Measurements from ENCODE around the gene ANKRD23. TPM values are rescaled to one million over a fixed set of nuclear protein-coding genes. Genes with fewer than 3 reads are reported as not detected.

The ANKRD23 gene
- polyA plus RNA-seq, 1 of the 3 experiments (the other 2 are of a cell fraction), result 3.1 TPM

GRCh38 chr2:96878796-96879544 is 35.1 kb upstream of the ANKRD23 start (continued):
- TF ChIP-seq FOSL2 (IDR thresholded peaks at IDR 0.05; ENCODE audit: borderline replicate concordance, low read depth), result no peak
- TF ChIP-seq MEF2A (IDR thresholded peaks at IDR 0.05; ENCODE audit: borderline replicate concordance, low read depth), result no peak
- no peak for TF ChIP-seq MXI1 (IDR thresholded peaks at IDR 0.05; ENCODE audit: low read depth, low read length)
- TF ChIP-seq RFX5 (IDR thresholded peaks at IDR 0.05; ENCODE audit: low read length), result no peak
- no peak for TF ChIP-seq IRF3 (IDR thresholded peaks at IDR 0.05; ENCODE audit: low read depth, low read length)
- no peak for TF ChIP-seq REST (IDR thresholded peaks at IDR 0.05; ENCODE audit: low read depth, low read length)
- TF ChIP-seq FOXM1 (IDR thresholded peaks at IDR 0.05; ENCODE audit: low read depth), result no peak

GRCh38 chr2:96878171-96878570 is 34.4 kb upstream of the ANKRD23 start:
- H3K9me2 ChIP-seq, result no peaks in the 10 kb centered on the region
- H3K9ac ChIP-seq, result no peak overlapping the region
- no peak for DNase-seq
- peaks cover under 1 to 45% of the 10 kb centered on the region in 2 experiments; a peak in 2 of 4 replicates for H3K4me1 ChIP-seq (ENCODE audit: control insufficient read depth in 1 of 2, insufficient read depth in 2 of 2, low read depth in 1 of 2, low read length in 1 of 2)
- CTCF ChIA-PET, result interaction anchor here (1.0 to 2.1 kb wide), 4 partner anchors 9 to 73 kb away, joined by 4 to 11 read pairs (median 8); partner anchors contain the start of genes ANKRD39 and SEMA4C
- 71% methylated on average over 4 of the region's 7 CpGs for WGBS (ENCODE audit: low lambda C conversion rate)
- no peaks in the 10 kb centered on the region for H3K36me3 ChIP-seq (replicated peaks in 1 of 2; ENCODE audit: control insufficient read depth in 1 of 2, insufficient read depth in 2 of 2, low read length in 1 of 2)
- no peaks in the 10 kb centered on the region for H3F3A ChIP-seq (replicated peaks; ENCODE audit: insufficient read depth)
- POLR2A ChIA-PET, result interaction anchor here (1.4 kb wide), 1 partner anchor 20 kb away, joined by 3 read pairs; the partner anchor contains the start of gene ANKRD39
- no peaks in the 10 kb centered on the region for H4K20me1 ChIP-seq (ENCODE audit: insufficient read depth)
- no peak overlapping the region for H3K4me3 ChIP-seq (ENCODE audit: low read depth in 2 of 2, low read length in 1 of 2)
- H3K4me2 ChIP-seq, result no peak overlapping the region
- TF ChIP-seq NRF1 (IDR thresholded peaks at IDR 0.05; ENCODE audit: low read depth, low read length), result no peak
- no peak for TF ChIP-seq SMC3 (IDR thresholded peaks at IDR 0.05; ENCODE audit: low read depth, low read length)
- no peaks in the 10 kb centered on the region for H3K9me3 ChIP-seq
- no peaks in the 10 kb centered on the region for H3K79me2 ChIP-seq (ENCODE audit: insufficient read depth)
- no peak overlapping the region; a peak in 1 of 4 replicates for H3K27ac ChIP-seq (ENCODE audit: low read depth in 2 of 2, low read length in 1 of 2)
- no peaks in the 10 kb centered on the region for H3K27me3 ChIP-seq (ENCODE audit: insufficient read depth)
- no peak overlapping the region for H2AFZ ChIP-seq (ENCODE audit: low read depth)
